H1 (cell line): Measurements from ENCODE around the gene CTSL. TPM values are rescaled to one million over a fixed set of nuclear protein-coding genes. Genes with fewer than 3 reads are reported as not detected.

Source experiments
- CTBP2 ChIP-seq: IDR thresholded peaks from 2 replicates; pipeline ENCODE4 v1.7.0; 2011; ENCODE audit warnings: borderline replicate concordance, mild to moderate bottlenecking, moderate library complexity, mixed read lengths, low read length; ENCODE audit not compliant: insufficient read depth, insufficient read length
- PHF8 ChIP-seq: fragments of 200-600 bp; sonication (generic); conservative IDR thresholded peaks from 2 replicates; pipeline ENCODE4 v1.7.1; 2012; ENCODE audit warnings: low read depth, mild to moderate bottlenecking, inconsistent platforms, low read length, moderate library complexity
- POLR2A ChIP-seq, 2 experiments: IDR thresholded peaks; 1 replicate in 1 of 2; 2 replicates in 1 of 2; pipeline ENCODE4 v1.6.1; 2011; ENCODE audit warnings: low read depth in 2 of 2, low read length in 2 of 2, mild to moderate bottlenecking in 2 of 2; ENCODE audit errors: control extremely low read depth in 1 of 2
- SIX5 ChIP-seq: IDR thresholded peaks from 2 replicates; pipeline ENCODE4 v1.6.1; 2011; ENCODE audit warnings: mild to moderate bottlenecking, low read depth, low read length
- SP4 ChIP-seq: IDR thresholded peaks from 2 replicates; pipeline ENCODE4 v1.6.1; 2012; ENCODE audit warnings: low read length, inconsistent platforms
- polyA plus RNA-seq, 7 experiments: library from polyadenylated mRNA; depleted of rRNA in 3 of 7; stranded (reverse) in 5 of 7; unstranded in 2 of 7; fragments of >200 nt in 5 of 7; fragments of 200-250 nt in 2 of 7; gene quantifications; 1 replicate in 5 of 7; 2 replicates in 1 of 7; 4 replicates in 1 of 7; pipeline versions ENCODE4 v1.2.1 to v1.2.3, GENCODE V29; 2011 to 2013; ENCODE audit warnings: missing spikeins in 2 of 7, mixed read lengths in 2 of 7
- total RNA-seq: library from RNA; stranded (reverse); fragmentation: NEBNext Ultra II Directional; extraction: Animal tissue kit (Norgen Biotek cat#: 25700); gene quantifications from 2 replicates; pipeline ENCODE4 v1.2.1, GENCODE V29; 2021

The CTSL gene
- total and polyA plus RNA-seq, 2 of the 8 experiments (the other 6 are each of a cell fraction or from before 2014, with no cell fraction given), result 34.2 to 38.2 TPM

- TF ChIP-seq CTBP2 (no peak), SP4 (no peak), POLR2A (IDR thresholded peaks at IDR 0.05; ENCODE audit: control extremely low read depth in 1 of 2, low read depth in 2 of 2, low read length in 2 of 2) (no peak), SIX5 (no peak), PHF8 (no peak)
Measured at GRCh38 chr9:87686520-87687090, 39.3 kb upstream of the CTSL start (continued).
